Measurements from ENCODE around the gene POLR3G.

Gene POLR3G

GRCh38 chr5:90474235-90475107 is at the start of gene POLR3G, which contains the start of gene MBLAC2:
POLR3G (plus strand) TSS chr5:90474864; CDS start chr5:90485568, 10,704 bp downstream.
MBLAC2 (minus strand) TSS chr5:90474771; CDS start chr5:90474292, 479 bp downstream.
- no peak for TF ChIP-seq CTCF (IDR thresholded peaks at IDR 0.05; ENCODE audit: low read depth, low read length)
- peak; percentile 59 for TF ChIP-seq MAX (IDR thresholded peaks at IDR 0.05; ENCODE audit: low read depth, low read length)
- peak; percentile 75 for TF ChIP-seq MYC (IDR thresholded peaks at IDR 0.05; ENCODE audit: low read depth, low read length)
- TF ChIP-seq POLR2A (IDR thresholded peaks at IDR 0.05; ENCODE audit: extremely low read depth, insufficient read length) = peak; percentile 83
- DNase-seq (ENCODE audit: low read depth) = peak; percentile 93
- peak within 1 kb of the TSS; percentile 81 for H3K4me3 ChIP-seq (ENCODE audit: low read depth, low read length)

GRCh38 chr5:90434116-90434714 is 40.4 kb upstream of the POLR3G start:
- H3K4me3 ChIP-seq (ENCODE audit: low read depth, low read length) = no peak overlapping the region
- TF ChIP-seq CTCF (IDR thresholded peaks at IDR 0.05; ENCODE audit: low read depth, low read length) (peak; percentile 72), MYC (IDR thresholded peaks at IDR 0.05; ENCODE audit: low read depth, low read length) (no peak), POLR2A (IDR thresholded peaks at IDR 0.05; ENCODE audit: extremely low read depth, insufficient read length) (no peak), MAX (IDR thresholded peaks at IDR 0.05; ENCODE audit: low read depth, low read length) (no peak)
- DNase-seq (ENCODE audit: low read depth) = peak; percentile 66

- no peak for DNase-seq (ENCODE audit: low read depth)
- no peak overlapping the region for H3K4me3 ChIP-seq (ENCODE audit: low read depth, low read length)
- TF ChIP-seq CTCF (IDR thresholded peaks at IDR 0.05; ENCODE audit: low read depth, low read length) (no peak), MAX (IDR thresholded peaks at IDR 0.05; ENCODE audit: low read depth, low read length) (no peak), MYC (IDR thresholded peaks at IDR 0.05; ENCODE audit: low read depth, low read length) (no peak), POLR2A (IDR thresholded peaks at IDR 0.05; ENCODE audit: extremely low read depth, insufficient read length) (no peak)
These were observed 37.0 kb upstream of the POLR3G start for GRCh38 chr5:90437663-90438062.

GRCh38 chr5:90438100-90438499 is 36.6 kb upstream of the POLR3G start:
- no peak for DNase-seq (ENCODE audit: low read depth)
- TF ChIP-seq MYC (IDR thresholded peaks at IDR 0.05; ENCODE audit: low read depth, low read length) = no peak
- TF ChIP-seq MAX (IDR thresholded peaks at IDR 0.05; ENCODE audit: low read depth, low read length) = no peak
- no peak overlapping the region for H3K4me3 ChIP-seq (ENCODE audit: low read depth, low read length)

GRCh38 chr5:90440644-90441043 is 34.0 kb upstream of the POLR3G start:
- H3K4me3 ChIP-seq (ENCODE audit: low read depth, low read length) = no peak overlapping the region
- no peak for DNase-seq (ENCODE audit: low read depth)
- TF ChIP-seq CTCF (IDR thresholded peaks at IDR 0.05; ENCODE audit: low read depth, low read length) (no peak), POLR2A (IDR thresholded peaks at IDR 0.05; ENCODE audit: extremely low read depth, insufficient read length) (no peak), MYC (IDR thresholded peaks at IDR 0.05; ENCODE audit: low read depth, low read length) (no peak), MAX (IDR thresholded peaks at IDR 0.05; ENCODE audit: low read depth, low read length) (no peak)

- H3K4me3 ChIP-seq (ENCODE audit: low read depth, low read length) = no peak overlapping the region
- DNase-seq (ENCODE audit: low read depth) = no peak
- TF ChIP-seq POLR2A (IDR thresholded peaks at IDR 0.05; ENCODE audit: extremely low read depth, insufficient read length) (no peak), MAX (IDR thresholded peaks at IDR 0.05; ENCODE audit: low read depth, low read length) (no peak), MYC (IDR thresholded peaks at IDR 0.05; ENCODE audit: low read depth, low read length) (no peak), CTCF (IDR thresholded peaks at IDR 0.05; ENCODE audit: low read depth, low read length) (no peak)
These were observed 27.7 kb upstream of the POLR3G start for GRCh38 chr5:90446961-90447360.
